ENCODE measurements around the gene EBLN1. TPM values are rescaled to one million over a fixed set of nuclear protein-coding genes. Genes with fewer than 3 reads are reported as not detected.
"Not testable (repeated sequence)": the region's sequence is repeated elsewhere in the genome, so short reads cannot be mapped to it uniquely, and the experiment has no call there.

Gene EBLN1
- polyA plus RNA-seq, 3 donors: not detected

DNA sequence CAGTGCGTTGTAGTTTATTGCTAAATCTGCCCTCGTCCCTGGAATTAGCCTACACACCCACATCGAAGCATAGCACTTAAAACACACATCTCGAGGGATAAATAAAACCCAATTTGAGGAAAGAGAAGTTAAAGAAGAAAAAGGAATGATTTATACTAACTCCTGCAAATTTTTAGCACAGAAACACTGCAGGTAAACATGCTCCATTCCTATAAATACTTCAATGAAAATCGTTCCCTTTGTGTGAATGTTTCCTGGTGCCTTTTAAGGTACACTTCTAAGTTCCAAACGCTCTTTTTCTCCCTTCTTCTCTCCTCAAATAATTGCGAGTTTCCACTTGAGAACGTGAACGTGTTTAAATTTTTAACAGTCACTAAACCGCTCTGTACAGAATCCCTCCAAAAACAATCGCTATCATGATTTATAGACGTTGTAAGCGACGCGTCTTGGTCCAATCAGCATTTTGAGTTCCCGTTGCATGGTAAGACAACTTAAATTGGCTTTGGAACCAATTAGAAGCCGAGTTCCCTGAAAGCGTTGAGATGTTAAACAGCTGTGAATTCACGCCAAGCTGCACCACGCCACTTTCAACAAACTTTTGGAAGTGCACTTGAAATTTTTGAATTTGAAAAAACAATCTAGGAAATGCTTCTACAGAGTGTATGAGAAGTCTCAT is 12.5 kb upstream of the EBLN1 start:
- peak in 10 of 11 donors; percentile 66 to 83 (median 76) for DNase-seq (ENCODE audit: extremely low read depth in 1 of 11, low read depth in 9 of 11, low spot score in 4 of 11)

DNA sequence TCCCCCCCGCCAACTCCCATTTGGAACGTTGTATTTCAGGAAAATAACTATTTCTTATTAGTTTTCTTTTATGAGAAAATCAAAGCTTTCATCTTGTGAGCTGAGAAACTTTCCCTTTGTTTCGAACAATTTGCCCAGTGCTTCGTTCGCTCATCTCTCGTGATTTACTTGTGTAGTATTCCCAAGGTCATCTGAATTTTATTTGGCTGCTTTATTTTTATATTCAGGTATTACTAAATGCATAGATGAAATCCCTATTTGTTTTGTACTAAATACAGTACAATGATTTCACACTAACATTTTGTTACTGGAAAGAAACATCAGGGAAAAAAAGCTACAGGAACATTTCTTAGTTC is 12.0 kb upstream of the EBLN1 start:
- peak in 3 of 11 donors; percentile 12 to 18 (median 12) for DNase-seq (ENCODE audit: extremely low read depth in 1 of 11, low read depth in 9 of 11, low spot score in 4 of 11)

DNA sequence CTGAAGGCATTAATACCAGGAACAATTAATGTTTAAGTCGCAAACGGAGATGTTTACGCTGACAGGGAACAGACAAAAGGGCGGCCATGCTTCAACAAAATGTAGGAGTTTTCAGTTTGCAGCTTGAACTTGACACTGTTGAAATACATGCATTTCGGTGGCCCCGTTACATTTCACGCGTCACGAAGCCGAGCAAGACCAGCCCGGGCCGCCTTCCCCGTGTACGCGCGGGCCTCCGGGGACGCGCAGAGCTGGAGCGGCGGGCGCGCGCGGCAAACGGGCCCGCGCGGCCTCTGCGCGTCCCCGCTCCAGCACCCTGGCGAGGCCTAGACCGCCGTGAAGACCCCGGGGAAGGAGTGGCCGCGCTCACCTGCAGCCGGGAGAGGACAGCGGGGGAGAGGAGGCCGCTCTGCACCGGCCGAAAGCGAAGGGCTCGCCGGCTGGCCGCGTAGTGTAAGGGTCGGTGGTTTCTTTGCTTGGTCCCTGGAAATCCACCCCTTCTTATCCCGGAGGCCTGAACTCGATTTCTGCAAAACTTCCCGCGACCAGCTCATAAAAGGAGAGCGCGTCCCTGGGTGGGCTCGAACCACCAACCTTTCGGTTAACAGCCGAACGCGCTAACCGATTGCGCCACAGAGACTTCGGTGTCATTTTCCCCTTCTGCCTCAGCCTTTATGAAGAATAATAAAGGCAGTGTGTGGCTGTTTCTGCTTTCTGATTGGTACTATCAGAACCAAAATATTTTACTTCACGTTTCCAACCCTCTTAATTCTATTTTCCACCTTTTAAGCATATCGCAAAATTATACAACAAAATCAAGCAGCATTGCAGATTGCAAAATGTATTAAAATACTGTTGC is 11.4 kb upstream of the EBLN1 start:
- peak in 10 of 11 donors; percentile 82 to 92 (median 87) for DNase-seq (ENCODE audit: extremely low read depth in 1 of 11, low read depth in 9 of 11, low spot score in 4 of 11)

DNA sequence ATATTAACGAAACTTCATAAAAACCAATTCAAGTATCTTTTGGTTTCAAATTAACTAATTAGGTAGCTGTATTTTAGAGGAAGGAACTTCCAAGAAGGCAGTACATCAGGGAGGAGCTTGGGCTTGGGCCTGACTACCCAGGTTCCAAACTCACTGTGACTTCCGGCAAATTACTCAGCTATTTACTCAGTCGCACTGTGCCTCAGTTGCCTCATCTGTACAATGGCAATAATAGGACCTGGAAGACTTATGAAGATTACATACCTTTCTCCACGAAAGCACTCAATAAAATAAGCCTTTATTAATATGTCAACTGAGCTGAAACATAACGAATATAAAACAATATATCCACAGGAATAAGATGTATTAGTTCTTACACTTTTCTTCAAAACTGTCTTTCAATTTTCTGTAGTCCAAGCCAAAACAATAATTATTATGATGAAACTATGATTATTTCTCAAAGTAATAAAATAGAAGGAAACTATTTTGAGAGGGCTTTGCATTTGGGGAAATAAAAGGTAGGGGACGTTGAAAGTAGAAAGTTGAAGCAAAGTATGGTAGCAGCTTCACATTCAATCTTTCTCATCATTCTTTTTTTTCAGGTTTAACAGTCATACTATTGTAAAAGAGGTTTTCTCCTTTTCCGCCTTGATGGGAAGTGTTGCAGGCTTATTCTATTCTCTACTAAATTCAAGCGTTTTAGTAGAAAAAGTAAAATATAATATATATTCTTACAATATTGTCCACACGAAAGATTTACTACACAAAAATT is 10.5 kb upstream of the EBLN1 start:
- DNase-seq (ENCODE audit: extremely low read depth in 1 of 11, low read depth in 9 of 11, low spot score in 4 of 11): no peak

DNA sequence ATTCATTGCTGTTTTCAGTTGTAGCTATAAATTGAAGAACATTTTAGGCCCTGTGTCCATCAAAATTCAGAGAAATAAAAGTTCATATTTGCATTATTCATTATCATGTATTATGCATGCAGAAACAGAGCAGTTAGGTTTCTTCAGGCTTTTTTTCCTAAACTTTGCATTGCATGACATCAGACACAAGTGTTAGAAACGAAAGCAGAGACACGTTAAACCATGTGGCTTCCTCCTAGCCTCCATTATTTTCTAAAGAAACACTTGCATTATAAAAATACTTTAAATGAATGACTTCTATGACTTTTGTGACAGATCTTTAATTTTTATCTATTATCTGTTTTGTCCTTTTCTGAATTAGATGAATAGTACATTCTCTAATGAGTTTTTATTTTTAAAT is 8.8 kb upstream of the EBLN1 start:
- no peak for DNase-seq (ENCODE audit: extremely low read depth in 1 of 11, low read depth in 9 of 11, low spot score in 4 of 11)

DNA sequence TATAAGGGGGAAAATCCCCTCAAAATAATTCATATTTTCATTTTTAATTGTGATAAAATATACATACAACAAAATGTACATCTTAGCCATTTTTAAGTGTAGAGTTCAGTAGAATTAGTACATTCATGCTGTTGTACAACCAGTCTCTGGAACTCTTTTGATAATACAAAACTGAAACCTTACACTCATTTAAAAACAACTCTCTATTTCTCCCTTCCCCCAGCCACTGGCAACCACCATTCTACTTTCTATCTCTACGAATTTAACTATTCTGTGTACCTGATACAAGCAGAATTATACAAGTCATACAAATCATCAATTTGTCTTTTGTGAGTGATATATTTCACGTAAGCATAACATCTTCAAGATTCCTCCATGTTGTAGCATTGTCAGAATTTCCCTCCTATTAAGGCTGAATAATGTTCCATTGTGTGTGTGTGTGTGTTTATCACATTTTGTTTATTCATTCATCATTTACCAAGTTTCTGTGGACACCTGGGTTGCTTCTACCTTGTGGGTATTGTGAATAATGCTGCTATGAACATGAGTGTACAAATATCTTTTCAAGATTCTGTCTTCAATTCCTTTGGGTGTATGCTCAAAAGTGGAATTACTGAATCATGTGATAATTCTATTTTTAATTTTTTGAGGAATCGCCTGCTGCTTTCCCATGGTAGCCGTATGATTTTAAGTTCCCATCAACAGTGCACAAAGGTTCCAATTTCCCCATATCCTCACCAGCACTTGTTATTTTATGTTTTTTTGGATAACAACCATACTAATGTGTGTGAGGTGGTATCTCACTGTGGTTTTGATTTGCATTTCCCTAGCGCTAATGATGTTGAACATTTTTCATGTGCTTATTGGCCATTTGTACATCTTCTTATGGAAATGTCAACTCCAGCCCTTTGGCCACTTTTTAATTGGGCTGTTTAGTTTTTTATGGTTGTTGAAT is 4.7 kb upstream of the EBLN1 start:
- DNase-seq (ENCODE audit: extremely low read depth in 1 of 11, low read depth in 9 of 11, low spot score in 4 of 11): no peak

DNA sequence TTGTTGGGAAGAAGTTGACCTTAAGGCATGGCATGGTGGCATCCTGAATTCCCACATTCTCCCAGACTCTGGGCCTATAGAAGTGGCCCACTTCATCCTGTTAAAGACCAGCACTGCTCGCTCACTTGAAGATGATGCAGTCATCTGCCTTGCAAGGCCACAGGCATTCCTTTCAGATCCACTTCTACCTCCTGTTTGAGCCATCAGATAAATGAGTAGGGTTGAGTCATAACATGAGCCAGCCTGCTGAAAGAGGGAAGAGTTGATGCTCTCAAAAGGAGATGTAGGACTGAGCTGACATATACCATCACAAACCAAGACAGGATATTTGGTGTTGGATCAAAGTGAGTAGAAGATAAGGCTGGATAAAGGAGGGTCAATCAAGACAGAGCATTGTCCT is 1.5 kb upstream of the EBLN1 start:
- DNase-seq (ENCODE audit: extremely low read depth in 1 of 11, low read depth in 9 of 11, low spot score in 4 of 11): no peak

DNA sequence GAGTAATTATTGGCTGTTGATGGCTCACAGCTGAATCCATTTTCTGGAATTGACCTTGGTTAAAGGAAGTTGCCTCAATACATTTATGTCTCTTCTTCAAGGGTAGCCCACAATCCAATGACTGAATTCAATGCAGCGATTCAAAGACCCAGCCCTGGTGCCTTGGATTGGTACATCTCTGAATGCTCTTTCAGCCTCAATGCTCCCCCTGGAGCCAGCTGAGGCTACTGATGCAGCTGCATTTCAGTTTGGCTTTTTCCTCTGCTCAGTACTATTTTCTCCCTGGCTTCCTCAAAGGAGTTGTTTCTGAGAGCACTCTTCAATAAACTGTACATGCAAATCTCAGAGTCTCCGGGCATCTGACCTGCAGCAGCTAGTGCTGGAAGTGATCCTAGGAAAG is 633 bp upstream of the EBLN1 start:
- no peak for DNase-seq (ENCODE audit: extremely low read depth in 1 of 11, low read depth in 9 of 11, low spot score in 4 of 11)

DNA sequence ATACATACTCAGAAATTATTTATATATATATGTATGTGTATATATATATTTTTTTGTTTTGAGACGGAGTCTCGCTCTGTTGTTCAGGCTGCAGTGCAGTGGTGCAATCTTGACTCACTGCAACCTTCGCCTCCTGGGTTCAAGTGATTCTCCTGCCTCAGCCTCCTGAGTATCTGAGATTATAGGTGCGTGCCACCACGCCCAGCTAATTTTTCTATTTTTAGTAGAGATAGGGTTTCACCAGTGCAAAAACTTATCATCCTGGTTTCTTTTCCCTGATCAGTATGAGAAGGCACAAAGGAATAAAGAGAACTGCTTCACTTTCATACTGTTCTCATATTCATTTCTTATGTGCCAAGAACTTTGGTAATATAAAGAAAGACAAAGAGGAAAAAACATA is 731 bp downstream of the EBLN1 start:
- DNase-seq (ENCODE audit: extremely low read depth in 1 of 11, low read depth in 9 of 11, low spot score in 4 of 11): not testable (repeated sequence)

DNA sequence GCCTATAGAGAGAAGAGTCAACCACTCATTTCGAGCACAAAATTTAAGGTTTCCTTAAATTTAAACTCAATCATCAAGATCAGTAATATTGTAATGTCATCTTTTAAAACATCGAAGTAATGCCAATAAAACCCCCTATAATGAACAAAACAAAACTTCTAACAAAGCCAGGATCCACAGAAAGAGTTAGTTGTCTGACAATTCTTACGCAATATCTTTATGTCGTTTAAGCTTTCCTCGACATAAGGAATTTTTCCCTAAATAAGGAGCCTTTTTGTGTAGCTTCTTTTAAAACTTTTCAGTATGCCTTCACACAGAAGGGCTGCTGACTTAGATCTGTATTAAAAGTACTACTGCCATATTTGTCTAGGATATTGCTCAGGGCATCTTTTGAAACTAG is 7.5 kb downstream of the EBLN1 start:
- no peak for DNase-seq (ENCODE audit: extremely low read depth in 1 of 11, low read depth in 9 of 11, low spot score in 4 of 11)

DNA sequence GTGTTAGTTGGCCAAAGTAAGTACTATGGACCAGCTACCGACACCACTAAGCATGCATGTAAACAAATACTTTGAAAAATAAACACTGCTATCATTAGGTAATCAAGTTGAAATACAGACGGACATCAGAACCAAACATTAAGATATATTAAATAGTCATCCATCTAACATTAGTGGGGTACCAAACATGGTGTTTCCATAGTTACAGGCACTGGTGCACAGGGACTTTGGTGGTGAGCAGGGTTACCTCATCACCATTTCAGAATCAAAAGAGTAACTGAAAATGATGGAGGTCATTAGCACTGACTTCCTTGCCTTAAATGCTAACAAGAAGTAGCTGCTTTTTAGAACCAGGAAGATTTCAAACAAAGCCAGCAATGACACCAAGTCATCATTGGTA is 23.9 kb downstream of the EBLN1 start:
- DNase-seq (ENCODE audit: extremely low read depth in 1 of 11, low read depth in 9 of 11, low spot score in 4 of 11): no peak

DNA sequence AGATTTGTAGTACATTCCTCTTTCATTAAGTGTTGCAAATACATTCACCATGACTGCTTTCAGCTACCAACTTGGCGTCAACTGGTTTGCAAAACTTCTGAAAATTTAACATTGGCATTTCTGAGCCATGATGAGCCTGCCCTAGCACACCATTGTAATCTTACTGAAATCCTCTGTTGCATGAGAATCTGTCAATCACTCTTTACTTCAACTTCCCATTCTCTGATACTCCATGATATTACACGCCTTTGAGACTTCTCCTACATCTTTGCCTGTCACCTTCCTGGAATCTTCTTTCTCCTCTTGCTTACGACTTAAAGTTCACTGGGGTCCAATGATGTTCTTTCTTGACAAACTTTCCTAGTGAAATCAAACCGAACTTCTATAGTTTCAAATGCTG is 32.2 kb downstream of the EBLN1 start:
- DNase-seq (ENCODE audit: extremely low read depth in 1 of 11, low read depth in 9 of 11, low spot score in 4 of 11): no peak

DNA sequence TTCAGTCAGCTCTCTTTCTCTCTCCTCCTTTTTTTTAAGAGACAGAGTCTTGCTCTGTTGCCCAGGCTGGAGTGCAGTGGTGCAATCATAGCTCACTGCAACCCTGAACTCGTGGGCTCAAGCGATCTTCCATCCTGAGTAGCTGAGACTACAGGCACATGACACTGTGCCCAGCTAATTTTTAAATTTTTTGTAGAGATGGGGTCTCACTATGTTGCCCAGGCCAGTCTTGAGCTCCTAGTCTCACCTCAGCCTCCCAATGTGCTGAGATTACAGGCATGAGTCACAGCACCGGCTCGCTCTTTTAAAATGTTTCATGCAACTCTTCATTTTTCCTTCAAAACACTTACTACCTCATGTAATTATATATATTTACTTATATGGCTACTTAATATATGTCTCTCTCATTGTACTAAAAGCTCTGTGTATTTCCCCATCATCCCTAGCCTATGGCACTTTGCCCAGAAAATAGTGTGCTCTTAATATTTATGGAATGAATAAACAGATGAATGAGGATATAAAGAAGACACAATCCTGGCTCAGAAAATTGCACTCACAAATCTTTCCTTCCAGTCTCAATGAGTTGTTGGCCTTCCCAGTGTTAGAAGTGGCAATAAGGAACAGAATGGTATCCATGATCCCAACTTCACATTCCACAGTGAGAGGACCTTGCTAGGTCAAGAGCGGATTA is 33.9 kb downstream of the EBLN1 start:
- DNase-seq (ENCODE audit: extremely low read depth in 1 of 11, low read depth in 9 of 11, low spot score in 4 of 11): peak in 10 of 11 donors; percentile 3 to 74 (median 28)

DNA sequence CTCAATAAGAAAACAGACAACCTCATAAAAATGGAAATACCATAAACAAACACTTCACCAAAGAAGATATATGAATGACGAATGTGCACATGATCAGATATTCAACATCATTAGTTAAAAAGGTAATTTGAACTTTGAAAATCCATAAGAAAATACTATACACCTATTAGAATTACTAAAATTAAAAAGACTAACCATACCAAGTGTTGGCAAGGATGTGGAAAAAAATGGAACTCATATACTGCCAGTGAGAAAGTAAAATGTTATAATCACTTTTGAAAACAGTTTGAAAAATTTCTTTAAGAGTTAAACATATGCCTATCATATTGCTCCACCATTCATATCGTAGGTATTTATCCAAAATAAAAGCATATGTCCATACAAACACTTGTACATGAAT is 37.1 kb downstream of the EBLN1 start:
- DNase-seq (ENCODE audit: extremely low read depth in 1 of 11, low read depth in 9 of 11, low spot score in 4 of 11): no peak

DNA sequence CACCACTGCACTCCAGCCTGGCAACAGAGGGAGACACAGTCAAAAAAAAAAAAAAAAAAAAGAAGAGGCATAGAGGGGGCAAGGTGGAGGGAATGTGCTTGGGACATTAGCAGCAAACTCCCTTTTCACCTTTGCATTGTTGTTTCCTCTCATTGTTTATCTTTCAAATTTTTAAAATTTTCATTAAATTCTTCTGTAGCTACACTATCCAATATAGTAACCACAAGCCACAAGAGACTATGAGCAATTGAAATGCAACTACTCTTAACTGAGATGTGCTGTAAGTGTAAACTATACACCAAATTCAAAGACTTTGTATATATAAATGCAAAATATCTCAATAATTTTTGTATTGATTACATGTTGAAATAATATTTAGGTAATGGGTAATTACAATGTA is 43.4 kb downstream of the EBLN1 start:
- no peak for DNase-seq (ENCODE audit: extremely low read depth in 1 of 11, low read depth in 9 of 11, low spot score in 4 of 11)

DNA sequence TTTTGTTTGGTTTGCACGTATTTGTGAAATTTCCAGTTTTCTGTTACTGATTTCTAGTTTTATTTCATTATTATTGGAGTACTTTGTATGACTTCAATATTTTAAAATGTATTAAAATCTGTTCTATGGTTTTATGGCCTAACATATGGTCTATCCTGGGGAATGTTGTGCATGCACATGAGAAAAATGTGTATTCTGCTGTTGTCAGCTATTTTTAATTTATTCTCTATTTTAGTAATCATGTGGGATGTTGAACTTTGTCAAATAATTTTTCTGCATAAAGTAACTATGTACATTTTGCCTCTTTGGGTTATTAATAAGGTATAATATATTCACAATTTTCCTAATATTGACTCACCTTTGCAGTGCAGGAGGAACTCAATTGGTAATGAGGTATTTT is 46.7 kb downstream of the EBLN1 start:
- no peak for DNase-seq (ENCODE audit: extremely low read depth in 1 of 11, low read depth in 9 of 11, low spot score in 4 of 11)

DNA sequence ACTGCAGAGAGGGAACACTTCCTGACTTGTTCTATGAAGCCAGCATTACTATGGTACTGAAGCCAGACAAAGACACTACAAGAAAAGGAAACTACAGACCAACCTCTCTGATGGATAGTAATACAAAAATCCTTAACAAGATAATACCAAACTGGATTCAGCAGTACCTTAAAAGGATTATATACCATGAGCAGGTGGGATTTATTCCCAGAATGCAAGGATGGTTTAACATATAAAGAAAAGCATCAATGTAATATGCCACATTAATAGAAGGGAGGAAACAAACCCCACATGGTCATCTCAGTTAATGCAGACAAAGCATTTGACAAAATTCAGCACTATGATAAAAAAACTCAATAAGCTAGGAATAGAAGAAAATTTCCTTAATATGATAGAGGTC is 47.2 kb downstream of the EBLN1 start:
- no peak for DNase-seq (ENCODE audit: extremely low read depth in 1 of 11, low read depth in 9 of 11, low spot score in 4 of 11)

DNA sequence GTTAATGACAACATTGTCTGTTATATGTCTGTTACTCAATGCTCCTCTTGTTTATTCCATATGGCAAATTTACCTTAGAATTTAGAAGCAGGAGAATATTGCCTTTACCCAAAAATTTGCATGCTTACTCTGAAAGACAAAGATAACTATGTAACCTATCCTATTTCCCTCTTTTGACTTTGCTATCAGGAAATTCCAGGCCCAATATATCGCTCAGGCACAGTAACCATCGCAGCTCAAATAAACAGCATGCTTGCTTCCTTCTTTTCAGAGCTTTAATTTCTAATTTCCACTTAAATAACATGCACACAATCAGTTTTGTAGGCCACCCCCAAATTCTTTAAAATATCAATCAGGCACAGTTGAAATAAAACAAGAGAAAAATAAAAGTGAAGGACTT is 57.8 kb downstream of the EBLN1 start:
- no peak for DNase-seq (ENCODE audit: extremely low read depth in 1 of 11, low read depth in 9 of 11, low spot score in 4 of 11)

All from renal cortex interstitium (tissue), 11 donors.